Liver (tissue), 9 donors: Measurements from ENCODE around the gene SPTLC3. TPM values are rescaled to one million over a fixed set of nuclear protein-coding genes. Genes with fewer than 3 reads are reported as not detected.

Source experiments
- DNase-seq: peaks from one replicate; pipeline ENCODE4 v3.0.0-alpha.2; 2017; ENCODE audit warnings: low spot score
- H3K27ac ChIP-seq, 2 donors: one replicate each; pipeline ENCODE4 v1.7.0; 2013; ENCODE audit warnings: inconsistent platforms in 2 of 2, low read length in 2 of 2, control low read depth in 1 of 2, low read depth in 1 of 2, mild to moderate bottlenecking in 1 of 2
- H3K27me3 ChIP-seq, 4 donors: one replicate each; pipeline versions ENCODE4 v1.6.1 to v1.7.0; 2013; ENCODE audit warnings: low read length in 3 of 4, inconsistent platforms in 1 of 4, mild to moderate bottlenecking in 1 of 4, moderate library complexity in 1 of 4; ENCODE audit not compliant: control insufficient read depth in 4 of 4, insufficient read depth in 4 of 4
- H3K36me3 ChIP-seq, 4 donors: one replicate each; pipeline versions ENCODE4 v1.6.1 to v1.7.0; 2013; ENCODE audit warnings: low read length in 3 of 4, mild to moderate bottlenecking in 3 of 4, low read depth in 1 of 4, moderate library complexity in 1 of 4; ENCODE audit not compliant: control insufficient read depth in 4 of 4, insufficient read depth in 3 of 4
- H3K4me1 ChIP-seq, 4 donors: one replicate each; pipeline versions ENCODE4 v1.6.1 to v1.7.0; 2013; ENCODE audit warnings: low read length in 3 of 4, mild to moderate bottlenecking in 3 of 4, moderate library complexity in 1 of 4; ENCODE audit not compliant: control insufficient read depth in 4 of 4, insufficient read depth in 4 of 4
- H3K4me3 ChIP-seq, 3 donors: one replicate each; pipeline versions ENCODE4 v1.6.1 to v1.7.0; 2013; ENCODE audit warnings: low read length in 3 of 3, control low read depth in 1 of 3, low read depth in 1 of 3, mild to moderate bottlenecking in 1 of 3
- H3K9ac ChIP-seq, 2 donors: one replicate each; pipeline ENCODE4 v1.7.0; 2013; ENCODE audit warnings: low read length in 2 of 2, mild to moderate bottlenecking in 2 of 2, moderate library complexity in 2 of 2, control low read depth in 1 of 2, low read depth in 1 of 2
- H3K9me3 ChIP-seq, 4 donors: one replicate each; pipeline versions ENCODE4 v1.6.1 to v1.7.0; 2013; ENCODE audit warnings: low read length in 3 of 4; ENCODE audit not compliant: control insufficient read depth in 4 of 4
- ATF3 ChIP-seq: IDR thresholded peaks from 2 replicates; pipeline ENCODE4 v1.6.1; 2016; ENCODE audit warnings: antibody characterized with exemption
- EGR1 ChIP-seq, 2 donors: IDR thresholded peaks; 2 replicates each; pipeline ENCODE4 v1.6.1; 2016 to 2018; ENCODE audit warnings: antibody characterized with exemption in 2 of 2, low read depth in 2 of 2
- FOXA1 ChIP-seq: IDR thresholded peaks from 2 replicates; pipeline ENCODE4 v1.6.1; 2016; ENCODE audit warnings: antibody characterized with exemption
- FOXA2 ChIP-seq: IDR thresholded peaks from 2 replicates; pipeline ENCODE4 v1.6.1; 2016; ENCODE audit warnings: antibody characterized with exemption
- GABPA ChIP-seq, 2 donors: IDR thresholded peaks in 1 of 2; conservative IDR thresholded peaks in 1 of 2; 2 replicates each; pipeline ENCODE4 v1.6.1; 2016; ENCODE audit warnings: antibody characterized with exemption in 2 of 2, mild to moderate bottlenecking in 1 of 2, moderate library complexity in 1 of 2
- HNF4A ChIP-seq, 2 donors: conservative IDR thresholded peaks; 2 replicates each; pipeline ENCODE4 v1.6.1; 2016; ENCODE audit warnings: antibody characterized with exemption in 2 of 2, mild to moderate bottlenecking in 2 of 2
- HNF4G ChIP-seq: IDR thresholded peaks from 2 replicates; pipeline ENCODE4 v1.6.1; 2016; ENCODE audit warnings: antibody characterized with exemption
- MAX ChIP-seq: IDR thresholded peaks from 2 replicates; pipeline ENCODE4 v1.6.1; 2016; ENCODE audit warnings: antibody characterized with exemption
- NR2F2 ChIP-seq: IDR thresholded peaks from 2 replicates; pipeline ENCODE4 v1.6.1; 2016; ENCODE audit warnings: antibody characterized with exemption
- RAD21 ChIP-seq, 2 donors: IDR thresholded peaks; 2 replicates each; pipeline ENCODE4 v1.6.1; 2016; ENCODE audit warnings: antibody characterized with exemption in 2 of 2, mild to moderate bottlenecking in 2 of 2
- RXRA ChIP-seq, 2 donors: IDR thresholded peaks; 2 replicates each; pipeline ENCODE4 v1.6.1; 2017 to 2018; ENCODE audit warnings: antibody characterized with exemption in 2 of 2, mild to moderate bottlenecking in 1 of 2
- SP1 ChIP-seq: IDR thresholded peaks from 2 replicates; pipeline ENCODE4 v1.6.1; 2018; ENCODE audit warnings: antibody characterized with exemption, mild to moderate bottlenecking
- TAF1 ChIP-seq: conservative IDR thresholded peaks from 2 replicates; pipeline ENCODE4 v1.6.1; 2016; ENCODE audit warnings: antibody characterized with exemption, mild to moderate bottlenecking
- YY1 ChIP-seq: IDR thresholded peaks from 2 replicates; pipeline ENCODE4 v1.6.1; 2016; ENCODE audit warnings: antibody characterized with exemption, mild to moderate bottlenecking
- ZBTB33 ChIP-seq: IDR thresholded peaks from 2 replicates; pipeline ENCODE4 v1.6.1; 2016; ENCODE audit warnings: antibody characterized with exemption
- WGBS: extraction: QIAGEN DNeasy Blood & Tissue Kit; methylation state at CpG from one replicate; pipeline ENCODE4 v1.1.7; 2013; 5-methylcytosine and 5-hydroxymethylcytosine counted together
- polyA plus RNA-seq, 2 donors: library from polyadenylated mRNA; stranded (reverse) in 1 of 2; unstranded in 1 of 2; fragments of 200-250 nt in 1 of 2; fragments of >200 nt in 1 of 2; fragmentation: Nextera tagmentation in 1 of 2; extraction: Ambion mirVana in 1 of 2; gene quantifications; one replicate each; pipeline versions ENCODE4 v1.2.1 to v1.2.3, GENCODE V29; 2013 to 2015
- total RNA-seq, 2 donors: library from RNA; depleted of rRNA; stranded (reverse); fragments of >200 nt; gene quantifications; one replicate each; pipeline ENCODE4 v1.2.3, GENCODE V29; 2014
- TF ChIP-seq, protein P1 (sequence below): IDR thresholded peaks from 2 replicates; pipeline ENCODE4 v1.6.1; 2016; ENCODE audit warnings: antibody characterized with exemption, mild to moderate bottlenecking
- TF ChIP-seq, protein P2 (sequence below): fragments of 150-350 bp; IDR thresholded peaks from 2 replicates; pipeline ENCODE4 v1.5.1; 2017; ENCODE audit warnings: improper control_type of control experiment, low read depth, low read length; ENCODE audit not compliant: missing input control
- donor health status: healthy.
- donor health status: healthy.
- donor health status: healthy.
- donor health status: healthy.
- donor health status: healthy.

The SPTLC3 gene
- total and polyA plus RNA-seq, 4 donors = 4.2 to 40.9 (median 20.4) TPM

GRCh38 chr20:13101276-13101675 lies 92.5 kb downstream of the SPTLC3 start:
- no peak for DNase-seq
- Histone ChIP-seq H3K27ac (no peak overlapping the region), H3K4me3 (no peak overlapping the region), H3K9ac (no peak overlapping the region), H3K27me3 (no peaks in the 10 kb centered on the region), H3K9me3 (no peaks in the 10 kb centered on the region), H3K36me3 (peaks cover 0 to 2% (median 0%) of the 10 kb centered on the region in 4 donors), H3K4me1 (peaks cover 0 to 4% (median 3%) of the 10 kb centered on the region in 4 donors)
- TF ChIP-seq, protein P1, sequence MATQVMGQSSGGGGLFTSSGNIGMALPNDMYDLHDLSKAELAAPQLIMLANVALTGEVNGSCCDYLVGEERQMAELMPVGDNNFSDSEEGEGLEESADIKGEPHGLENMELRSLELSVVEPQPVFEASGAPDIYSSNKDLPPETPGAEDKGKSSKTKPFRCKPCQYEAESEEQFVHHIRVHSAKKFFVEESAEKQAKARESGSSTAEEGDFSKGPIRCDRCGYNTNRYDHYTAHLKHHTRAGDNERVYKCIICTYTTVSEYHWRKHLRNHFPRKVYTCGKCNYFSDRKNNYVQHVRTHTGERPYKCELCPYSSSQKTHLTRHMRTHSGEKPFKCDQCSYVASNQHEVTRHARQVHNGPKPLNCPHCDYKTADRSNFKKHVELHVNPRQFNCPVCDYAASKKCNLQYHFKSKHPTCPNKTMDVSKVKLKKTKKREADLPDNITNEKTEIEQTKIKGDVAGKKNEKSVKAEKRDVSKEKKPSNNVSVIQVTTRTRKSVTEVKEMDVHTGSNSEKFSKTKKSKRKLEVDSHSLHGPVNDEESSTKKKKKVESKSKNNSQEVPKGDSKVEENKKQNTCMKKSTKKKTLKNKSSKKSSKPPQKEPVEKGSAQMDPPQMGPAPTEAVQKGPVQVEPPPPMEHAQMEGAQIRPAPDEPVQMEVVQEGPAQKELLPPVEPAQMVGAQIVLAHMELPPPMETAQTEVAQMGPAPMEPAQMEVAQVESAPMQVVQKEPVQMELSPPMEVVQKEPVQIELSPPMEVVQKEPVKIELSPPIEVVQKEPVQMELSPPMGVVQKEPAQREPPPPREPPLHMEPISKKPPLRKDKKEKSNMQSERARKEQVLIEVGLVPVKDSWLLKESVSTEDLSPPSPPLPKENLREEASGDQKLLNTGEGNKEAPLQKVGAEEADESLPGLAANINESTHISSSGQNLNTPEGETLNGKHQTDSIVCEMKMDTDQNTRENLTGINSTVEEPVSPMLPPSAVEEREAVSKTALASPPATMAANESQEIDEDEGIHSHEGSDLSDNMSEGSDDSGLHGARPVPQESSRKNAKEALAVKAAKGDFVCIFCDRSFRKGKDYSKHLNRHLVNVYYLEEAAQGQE = no peak
- TF ChIP-seq FOXA2 (no peak), GABPA (IDR thresholded peaks at IDR 0.05 in 1 of 2, conservative IDR thresholded peaks at IDR 0.05 in 1 of 2) (no peak), FOXA1 (no peak), RXRA (IDR thresholded peaks at IDR 0.05) (no peak), EGR1 (IDR thresholded peaks at IDR 0.05; ENCODE audit: low read depth in 2 of 2) (no peak), RAD21 (IDR thresholded peaks at IDR 0.05) (no peak), YY1 (no peak), NR2F2 (no peak), HNF4G (no peak), ATF3 (no peak), TAF1 (no peak), HNF4A (conservative IDR thresholded peaks at IDR 0.05) (no peak), SP1 (no peak), MAX (no peak)
- TF ChIP-seq, protein P2, sequence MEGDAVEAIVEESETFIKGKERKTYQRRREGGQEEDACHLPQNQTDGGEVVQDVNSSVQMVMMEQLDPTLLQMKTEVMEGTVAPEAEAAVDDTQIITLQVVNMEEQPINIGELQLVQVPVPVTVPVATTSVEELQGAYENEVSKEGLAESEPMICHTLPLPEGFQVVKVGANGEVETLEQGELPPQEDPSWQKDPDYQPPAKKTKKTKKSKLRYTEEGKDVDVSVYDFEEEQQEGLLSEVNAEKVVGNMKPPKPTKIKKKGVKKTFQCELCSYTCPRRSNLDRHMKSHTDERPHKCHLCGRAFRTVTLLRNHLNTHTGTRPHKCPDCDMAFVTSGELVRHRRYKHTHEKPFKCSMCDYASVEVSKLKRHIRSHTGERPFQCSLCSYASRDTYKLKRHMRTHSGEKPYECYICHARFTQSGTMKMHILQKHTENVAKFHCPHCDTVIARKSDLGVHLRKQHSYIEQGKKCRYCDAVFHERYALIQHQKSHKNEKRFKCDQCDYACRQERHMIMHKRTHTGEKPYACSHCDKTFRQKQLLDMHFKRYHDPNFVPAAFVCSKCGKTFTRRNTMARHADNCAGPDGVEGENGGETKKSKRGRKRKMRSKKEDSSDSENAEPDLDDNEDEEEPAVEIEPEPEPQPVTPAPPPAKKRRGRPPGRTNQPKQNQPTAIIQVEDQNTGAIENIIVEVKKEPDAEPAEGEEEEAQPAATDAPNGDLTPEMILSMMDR = no peak
- 90% methylated on average over 2 of the region's 2 CpGs for WGBS

- Histone ChIP-seq H3K36me3 (no peaks in the 10 kb centered on the region), H3K27ac (no peak overlapping the region), H3K4me3 (no peak overlapping the region), H3K27me3 (no peaks in the 10 kb centered on the region), H3K9ac (no peak overlapping the region), H3K9me3 (no peaks in the 10 kb centered on the region), H3K4me1 (peaks cover 0 to 6% (median 3%) of the 10 kb centered on the region in 4 donors)
- no peak for DNase-seq
- TF ChIP-seq ZBTB33 (no peak), FOXA1 (no peak), FOXA2 (no peak)
- WGBS = 67% methylated on average over 5 of the region's 5 CpGs
Measured at GRCh38 chr20:13101706-13102105, 92.9 kb downstream of the SPTLC3 start.
